ENCODE measurements around the gene SAP25.

SAP25 gene

DNA sequence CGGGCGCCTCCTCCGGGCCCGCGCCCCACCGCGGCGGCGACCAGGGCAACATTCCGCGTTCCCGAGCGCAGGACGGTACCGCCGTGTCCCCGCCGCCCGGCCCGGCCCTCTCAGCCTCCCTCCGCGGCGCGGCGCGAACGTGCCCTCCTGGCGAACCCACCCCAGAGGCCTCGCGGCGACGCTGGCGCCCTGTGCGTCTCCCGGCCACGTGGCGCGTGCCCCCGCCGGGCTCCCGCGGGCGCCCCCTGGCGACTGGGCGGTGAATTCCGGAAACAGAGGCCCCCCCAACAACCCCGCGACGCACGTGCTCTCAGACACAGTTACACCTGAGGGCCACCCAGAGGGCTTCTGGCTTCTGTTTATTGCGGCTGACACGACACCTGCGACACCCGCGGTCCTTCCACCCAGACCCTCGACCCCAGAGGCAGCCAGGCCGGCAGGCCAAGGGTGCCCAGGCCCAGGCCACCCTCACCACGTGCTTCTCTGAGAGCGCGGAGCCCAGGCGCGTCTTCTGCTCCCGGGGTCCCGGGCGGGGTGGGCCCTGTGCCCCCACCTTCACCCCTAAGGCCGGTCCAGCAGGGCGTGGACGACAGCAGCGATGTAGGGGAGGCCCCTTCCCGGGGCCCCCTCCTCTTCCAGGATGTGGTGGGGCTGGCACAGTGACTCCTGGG is at the start of gene SAP25:
Gene SAP25, minus strand, starts transcription at position 210 of the 671 bp plus-strand sequence. Its CDS starts 158 bp downstream, at position 52.
- no peak for DNase-seq

DNA sequence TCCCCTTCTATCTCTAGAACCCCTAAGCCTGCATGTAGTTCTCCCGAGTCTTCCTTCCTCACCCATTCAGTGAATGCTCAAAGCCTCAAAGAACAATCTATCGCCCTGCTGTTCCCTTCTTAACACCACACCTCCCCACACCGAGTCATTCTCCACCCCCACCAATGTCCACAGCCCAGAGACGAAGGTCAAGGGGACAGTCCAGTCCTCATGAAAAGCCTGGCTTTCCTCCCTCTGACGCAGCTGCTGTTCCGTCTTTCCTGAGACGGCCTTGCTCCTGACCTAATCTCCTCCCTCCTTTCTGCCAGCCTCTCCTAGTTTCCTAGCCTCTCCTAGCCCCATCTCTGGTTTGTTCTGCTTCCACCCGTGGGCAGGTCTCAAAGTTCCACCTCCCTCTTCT is 47.9 kb upstream of the SAP25 start:
- DNase-seq, result no peak

DNA sequence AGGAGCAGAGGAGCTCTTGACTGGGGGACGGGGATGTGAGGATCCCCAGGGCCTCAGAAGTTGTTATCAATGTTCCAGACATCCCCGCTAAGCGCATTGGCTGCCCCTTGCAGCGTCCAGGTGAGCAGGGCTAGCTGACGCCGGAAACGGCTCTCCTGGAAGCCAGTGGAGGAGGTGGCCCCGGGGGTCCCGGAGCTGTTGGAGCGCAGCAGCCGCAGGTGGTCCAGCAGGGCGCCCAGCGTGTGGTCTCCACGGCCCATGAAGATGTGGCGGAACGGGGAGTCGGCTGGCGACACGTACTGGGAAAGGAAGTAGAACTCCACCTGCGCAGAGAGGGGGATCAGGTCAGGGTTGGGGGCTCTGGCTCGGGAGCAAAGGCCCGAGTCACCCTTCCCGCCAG is 47.1 kb upstream of the SAP25 start:
- DNase-seq, result no peak

GRCh38 chr7:100620239-100620638 is 46.5 kb upstream of the SAP25 start:
- no peak for DNase-seq

GRCh38 chr7:100614308-100614861 is 40.7 kb upstream of the SAP25 start:
- no peak for DNase-seq

GRCh38 chr7:100613412-100614175 is 39.9 kb upstream of the SAP25 start:
- no peak for DNase-seq

DNA sequence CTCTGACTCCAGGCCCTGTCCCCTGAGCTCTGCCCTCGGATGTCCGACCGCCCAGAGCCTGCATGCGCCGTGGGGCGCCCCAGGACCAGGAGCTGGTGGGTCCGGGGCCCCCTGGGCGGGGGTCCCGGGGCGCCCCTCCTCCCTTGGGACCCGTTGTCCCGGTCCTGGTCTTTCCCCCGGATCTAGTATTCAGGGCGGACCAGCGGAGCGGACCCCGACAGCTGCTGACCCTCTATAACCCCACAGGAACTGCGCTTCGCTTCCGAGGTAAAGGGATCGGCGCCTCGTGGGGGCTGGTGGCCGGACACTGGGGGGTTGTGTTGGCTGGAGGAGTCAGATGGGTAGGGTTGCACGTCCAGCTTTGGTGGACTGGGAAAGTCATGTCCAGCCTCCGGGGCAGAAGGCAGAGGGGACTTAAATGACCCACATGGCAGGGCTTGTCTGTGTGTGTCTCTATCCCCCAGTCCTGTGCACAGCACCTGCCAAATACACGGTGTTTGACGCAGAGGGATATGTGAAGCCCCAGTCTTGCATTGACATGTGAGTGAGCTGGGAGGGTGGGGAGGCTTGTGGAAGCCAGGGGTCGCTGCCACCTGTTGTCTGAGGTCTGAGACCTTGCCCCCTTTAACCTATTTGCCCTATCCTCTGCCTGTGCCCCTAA is 39.2 kb upstream of the SAP25 start:
- peak in 1 of 2 experiments; percentile 15 for DNase-seq

DNA sequence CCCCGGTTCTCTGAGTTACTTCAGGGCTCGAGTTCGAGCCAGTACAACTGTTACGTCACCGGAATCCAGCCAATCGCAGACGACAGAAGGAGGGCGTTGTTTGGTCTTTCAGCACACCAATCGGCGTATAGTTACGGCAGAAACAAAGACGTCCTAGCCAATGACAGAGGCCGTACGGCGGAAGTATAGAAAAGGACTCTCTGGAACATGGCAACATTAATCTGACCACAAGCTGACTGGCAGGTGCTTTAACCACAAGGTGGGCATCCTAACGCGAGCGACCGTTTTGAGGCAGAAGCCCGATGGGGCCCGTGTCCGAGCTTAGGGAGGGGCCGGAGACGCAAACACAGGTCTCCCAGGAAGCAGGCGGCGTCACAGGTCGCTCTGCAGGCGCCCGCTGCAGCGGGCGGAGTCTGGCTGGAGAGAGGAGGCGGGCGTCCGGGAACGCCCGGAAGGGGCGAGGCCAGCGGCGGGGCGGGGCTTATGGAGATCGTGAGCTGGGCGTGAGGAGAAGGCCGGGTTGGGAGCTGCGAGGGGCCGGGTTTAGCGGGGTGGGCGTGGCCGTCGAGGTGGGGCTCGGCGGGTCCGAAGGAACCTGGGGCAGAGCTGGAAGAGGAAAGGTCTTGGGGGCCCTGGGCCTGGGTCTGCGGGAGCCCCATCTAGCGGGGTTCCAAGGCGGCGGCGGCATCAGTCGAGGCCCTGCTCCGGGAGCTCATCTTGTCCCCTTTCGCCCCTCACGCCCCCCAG is 38.5 kb upstream of the SAP25 start, which contains the start of gene MOSPD3:
Gene MOSPD3, plus strand, starts transcription at position 558 of the 747 bp plus-strand sequence. CDS start 252 bp downstream, outside the sequence.
- peak; percentile 96 to 99 for DNase-seq

DNA sequence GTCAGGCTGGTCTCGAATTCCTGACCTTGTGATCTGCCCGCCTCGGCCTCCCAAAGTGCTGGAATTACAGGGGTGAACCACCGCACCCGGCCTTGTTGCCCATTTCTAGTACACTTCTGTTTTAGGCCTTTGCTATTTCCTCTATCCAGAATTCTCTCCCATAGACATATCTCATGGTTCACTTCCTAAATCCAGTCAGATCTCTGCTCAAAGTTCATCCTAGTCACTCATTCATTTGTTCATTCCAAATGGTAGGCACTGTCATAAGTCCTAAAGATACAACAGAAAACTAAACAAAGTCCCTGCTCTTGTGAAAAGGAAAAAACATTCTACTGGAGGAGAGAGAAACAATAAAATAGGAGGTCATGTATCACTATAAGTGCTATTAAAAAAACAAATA is 36.3 kb upstream of the SAP25 start:
- no peak for DNase-seq

- DNase-seq, result no peak
Observed at GRCh38 chr7:100607111-100607510, 33.4 kb upstream of the SAP25 start.

DNA sequence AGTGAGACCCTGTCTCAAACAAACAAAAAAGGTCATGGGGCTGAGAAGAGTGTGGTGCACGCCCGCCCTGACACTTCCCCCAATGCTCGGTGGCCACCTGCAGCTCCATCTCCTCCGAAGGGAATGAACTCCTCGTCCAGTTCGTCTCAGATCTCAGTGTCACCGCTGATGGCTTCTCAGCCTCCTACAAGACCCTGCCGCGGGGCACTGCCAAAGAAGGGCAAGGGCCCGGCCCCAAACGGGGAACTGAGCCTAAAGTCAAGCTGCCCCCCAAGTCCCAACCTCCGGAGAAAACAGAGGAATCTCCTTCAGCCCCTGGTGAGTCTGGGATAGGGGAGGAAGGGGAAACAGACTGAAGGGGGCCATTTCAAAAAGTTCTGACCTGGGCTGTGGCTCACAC is 32.6 kb upstream of the SAP25 start:
- no peak for DNase-seq

DNA sequence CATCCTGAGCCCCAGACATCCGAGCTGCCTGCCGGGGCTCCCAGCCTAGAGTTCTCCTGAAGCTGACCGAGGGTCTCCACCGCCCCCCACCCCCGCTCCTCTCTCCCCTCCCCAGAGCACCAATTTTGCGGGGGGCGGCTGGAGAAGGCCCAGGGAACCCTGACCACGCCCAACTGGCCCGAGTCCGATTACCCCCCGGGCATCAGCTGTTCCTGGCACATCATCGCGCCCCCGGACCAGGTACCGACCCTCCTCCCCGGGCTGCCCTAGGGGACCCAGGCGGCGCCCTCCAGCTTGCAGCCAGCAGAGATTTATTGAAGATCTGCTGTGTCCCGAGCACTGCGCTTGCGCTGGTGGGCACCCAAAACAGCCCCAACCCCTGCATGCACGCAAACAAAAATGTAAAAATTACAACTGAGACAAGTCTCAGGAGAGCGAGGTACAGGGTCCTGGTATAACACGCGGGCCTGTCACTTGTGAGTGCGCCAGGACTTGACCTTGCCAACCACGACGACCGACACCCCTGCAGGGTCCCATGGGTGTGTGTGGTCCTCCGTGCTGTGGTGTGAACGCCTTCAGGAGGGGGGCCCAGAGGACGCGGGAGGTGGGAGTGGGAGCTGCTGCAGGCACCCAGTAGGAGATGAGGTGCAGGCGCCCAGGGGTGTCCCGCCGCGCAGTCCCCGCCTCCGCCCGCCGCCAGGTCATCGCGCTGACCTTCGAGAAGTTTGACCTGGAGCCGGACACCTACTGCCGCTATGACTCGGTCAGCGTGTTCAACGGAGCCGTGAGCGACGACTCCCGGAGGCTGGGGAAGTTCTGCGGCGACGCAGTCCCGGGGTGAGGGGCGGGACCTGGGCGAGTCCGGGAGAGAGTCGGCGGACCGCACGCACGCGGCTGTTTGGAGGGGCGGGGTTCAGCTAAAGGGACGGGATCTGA is 31.5 kb upstream of the SAP25 start:
- no peak for DNase-seq

- DNase-seq, result peak; percentile 38 to 58
Observed at GRCh38 chr7:100604028-100604975, 30.6 kb upstream of the SAP25 start.

GRCh38 chr7:100603726-100604027 is 30.0 kb upstream of the SAP25 start:
- DNase-seq, result peak in 1 of 2 experiments; percentile 17

- DNase-seq, result peak in 1 of 2 experiments; percentile 16
Observed at GRCh38 chr7:100602889-100603725, 29.4 kb upstream of the SAP25 start.

GRCh38 chr7:100600730-100601038 is 27.0 kb upstream of the SAP25 start:
- no peak for DNase-seq

GRCh38 chr7:100599911-100600729 is 26.4 kb upstream of the SAP25 start:
- DNase-seq, result peak in 1 of 2 experiments; percentile 3

DNA sequence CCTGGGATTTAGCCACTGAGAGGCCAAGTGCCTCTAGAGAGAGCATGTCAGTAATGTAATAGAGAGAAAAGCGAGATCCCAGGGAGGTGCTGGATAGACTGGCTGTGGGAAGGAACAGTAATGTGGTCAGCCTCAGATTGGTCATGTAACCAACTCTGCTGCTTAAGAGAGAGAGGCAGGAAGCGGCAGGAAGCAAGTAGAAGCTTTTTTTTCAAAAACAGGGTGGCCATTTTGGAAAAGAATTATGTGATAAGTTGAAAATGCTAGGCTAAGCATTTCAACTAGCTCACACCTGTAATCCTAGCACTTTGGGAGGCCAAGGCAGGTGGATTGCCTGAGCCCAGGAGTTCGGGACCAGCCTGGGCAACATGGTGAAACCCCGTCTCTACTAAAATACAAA is 24.7 kb upstream of the SAP25 start:
- no peak for DNase-seq

DNA sequence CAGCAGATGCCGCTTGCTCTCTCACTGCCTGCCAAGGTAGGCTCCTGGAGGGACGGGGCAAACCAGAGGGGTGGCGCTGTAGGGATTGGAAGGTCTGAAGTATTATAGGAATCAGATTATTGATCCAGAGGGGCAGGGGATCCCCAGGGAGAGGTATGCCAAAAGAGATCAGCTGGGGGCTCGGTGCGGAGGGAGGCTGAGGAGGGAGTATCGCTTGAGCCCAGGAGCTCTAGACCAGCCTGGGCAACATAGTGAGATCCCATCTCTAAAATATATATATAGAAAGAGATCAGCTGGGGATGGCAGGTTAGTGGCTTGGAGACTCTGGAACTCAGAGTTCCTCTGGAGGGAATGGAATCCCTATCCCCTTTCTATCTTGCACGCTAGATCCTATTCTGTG is 21.5 kb upstream of the SAP25 start:
- no peak for DNase-seq
